ENCODE data around the gene MARCHF2.

The MARCHF2 gene

DNA sequence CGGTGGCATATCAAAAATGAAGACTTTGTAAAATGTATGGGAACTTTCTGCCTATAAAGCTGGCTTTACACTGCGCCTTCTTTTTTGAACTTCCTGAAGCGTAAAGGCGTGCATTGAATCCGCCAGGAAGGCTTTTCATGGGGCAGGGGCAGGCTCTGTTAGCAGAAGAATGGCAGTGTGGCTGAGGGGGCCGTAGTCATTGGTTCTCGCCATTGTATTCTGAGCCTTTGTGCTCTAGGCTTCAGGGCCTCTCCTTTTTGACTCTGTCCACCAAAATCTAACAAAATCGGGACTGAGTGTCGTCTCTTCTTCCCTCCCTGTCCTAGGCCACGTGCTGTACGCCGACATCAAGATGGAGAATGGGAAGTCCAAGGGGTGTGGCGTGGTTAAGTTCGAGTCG lies 75.3 kb downstream of the MARCHF2 start:
- H3K4me3 ChIP-seq (ENCODE audit: low read length), result no peak overlapping the region
- no peak for DNase-seq (ENCODE audit: low read depth)
- TF ChIP-seq, protein P1, sequence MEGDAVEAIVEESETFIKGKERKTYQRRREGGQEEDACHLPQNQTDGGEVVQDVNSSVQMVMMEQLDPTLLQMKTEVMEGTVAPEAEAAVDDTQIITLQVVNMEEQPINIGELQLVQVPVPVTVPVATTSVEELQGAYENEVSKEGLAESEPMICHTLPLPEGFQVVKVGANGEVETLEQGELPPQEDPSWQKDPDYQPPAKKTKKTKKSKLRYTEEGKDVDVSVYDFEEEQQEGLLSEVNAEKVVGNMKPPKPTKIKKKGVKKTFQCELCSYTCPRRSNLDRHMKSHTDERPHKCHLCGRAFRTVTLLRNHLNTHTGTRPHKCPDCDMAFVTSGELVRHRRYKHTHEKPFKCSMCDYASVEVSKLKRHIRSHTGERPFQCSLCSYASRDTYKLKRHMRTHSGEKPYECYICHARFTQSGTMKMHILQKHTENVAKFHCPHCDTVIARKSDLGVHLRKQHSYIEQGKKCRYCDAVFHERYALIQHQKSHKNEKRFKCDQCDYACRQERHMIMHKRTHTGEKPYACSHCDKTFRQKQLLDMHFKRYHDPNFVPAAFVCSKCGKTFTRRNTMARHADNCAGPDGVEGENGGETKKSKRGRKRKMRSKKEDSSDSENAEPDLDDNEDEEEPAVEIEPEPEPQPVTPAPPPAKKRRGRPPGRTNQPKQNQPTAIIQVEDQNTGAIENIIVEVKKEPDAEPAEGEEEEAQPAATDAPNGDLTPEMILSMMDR (IDR thresholded peaks at IDR 0.05; ENCODE audit: insufficient read depth, low read depth, low read length, missing control alignments), result no peak
